Natural killer cell treated with Interleukin-12 subunit alpha and Interleukin-12 subunit beta and Interleukin-15 and Interleukin-18, amount 100 ng/mL, for 72 hours (primary cell): ENCODE data around the gene KISS1. TPM values are rescaled to one million over a fixed set of nuclear protein-coding genes. Genes with fewer than 3 reads are reported as not detected.

Experiments
- ATAC-seq, 2 donors: fragments of 150-1000 bp; cut with Tn5 transposase in 1 of 2; sonication (Bioruptor Pico), chemical (Tn5 transposase) in 1 of 2; 2 replicates each; pipeline ENCODE4 v1.10.0; 2021
- DNase-seq: peaks from one replicate; pipeline ENCODE4 v3.0.0; 2022; ENCODE audit warnings: low spot score
- H3K27ac Mint-ChIP-seq, 2 donors: 1 replicate in 1 of 2; 2 replicates in 1 of 2; pipeline ENCODE4 v1.8.0; 2022; ENCODE audit warnings: mixed read lengths in 2 of 2, mild to moderate bottlenecking in 1 of 2, moderate library complexity in 1 of 2
- H3K27me3 Mint-ChIP-seq, 2 donors: 1 replicate in 1 of 2; 2 replicates in 1 of 2; pipeline ENCODE4 v1.8.0; 2022; ENCODE audit warnings: mixed read lengths in 2 of 2
- H3K36me3 Mint-ChIP-seq: one replicate; pipeline ENCODE4 v1.8.0; 2022; ENCODE audit warnings: mixed read lengths
- H3K4me1 Mint-ChIP-seq, 2 donors: 1 replicate in 1 of 2; 2 replicates in 1 of 2; pipeline ENCODE4 v1.8.0; 2022; ENCODE audit warnings: low read depth in 2 of 2, mixed read lengths in 2 of 2, mild to moderate bottlenecking in 1 of 2
- H3K4me3 Mint-ChIP-seq: one replicate; pipeline ENCODE4 v1.8.0; 2022; ENCODE audit warnings: mixed read lengths
- H3K9me3 Mint-ChIP-seq: 2 replicates; pipeline ENCODE4 v1.8.0; 2022; ENCODE audit warnings: mixed read lengths
- total RNA-seq, 2 donors: library from RNA; stranded (reverse); gene quantifications; one replicate each; pipeline ENCODE4 v1.2.3, GENCODE V29; 2022

Gene KISS1
- total RNA-seq, 2 donors from 2014 or later: not detected

GRCh38 chr1:204142032-204142974, 54.0 kb downstream of the KISS1 start:
- H3K4me1 Mint-ChIP-seq: no peaks in the 10 kb centered on the region
- no peak overlapping the region for H3K27ac Mint-ChIP-seq
- H3K27me3 Mint-ChIP-seq: peaks cover 5 to 7% of the 10 kb centered on the region in 2 donors
- H3K36me3 Mint-ChIP-seq: no peaks in the 10 kb centered on the region
- no peak for DNase-seq
- H3K4me3 Mint-ChIP-seq: no peak overlapping the region
- H3K9me3 Mint-ChIP-seq: no peaks in the 10 kb centered on the region
- ATAC-seq: no peak

GRCh38 chr1:204141131-204141530, 55.2 kb downstream of the KISS1 start:
- no peak overlapping the region for H3K4me3 Mint-ChIP-seq
- no peaks in the 10 kb centered on the region for H3K4me1 Mint-ChIP-seq
- no peaks in the 10 kb centered on the region for H3K9me3 Mint-ChIP-seq
- peaks cover 5 to 7% of the 10 kb centered on the region in 2 donors for H3K27me3 Mint-ChIP-seq
- ATAC-seq (no peak), DNase-seq (no peak)
- H3K36me3 Mint-ChIP-seq: no peaks in the 10 kb centered on the region
- H3K27ac Mint-ChIP-seq: no peak overlapping the region

Other genes starting within 250 kb of the KISS1 start
- 1 to 10 TPM; 5.9 to 8.3 TPM for gene SOX13, start 123.4 kb downstream of the KISS1 start, total RNA-seq
- under 1 TPM; 0.50 to 0.67 TPM for gene ETNK2, start 44.4 kb downstream of the KISS1 start, total RNA-seq
- not detected for gene REN, start 30.2 kb downstream of the KISS1 start, total RNA-seq
- gene GOLT1A, start 17.5 kb upstream of the KISS1 start, total RNA-seq: not detected
- under 1 TPM; 0.17 to 0.89 TPM for gene PLEKHA6, start 163.4 kb upstream of the KISS1 start, total RNA-seq
- 10 to 100 TPM; 93.1 to 98.6 TPM for gene PPP1R15B, start 215.3 kb upstream of the KISS1 start, total RNA-seq